ENCODE data around the gene KLHL22.

- TF ChIP-seq, protein P1, sequence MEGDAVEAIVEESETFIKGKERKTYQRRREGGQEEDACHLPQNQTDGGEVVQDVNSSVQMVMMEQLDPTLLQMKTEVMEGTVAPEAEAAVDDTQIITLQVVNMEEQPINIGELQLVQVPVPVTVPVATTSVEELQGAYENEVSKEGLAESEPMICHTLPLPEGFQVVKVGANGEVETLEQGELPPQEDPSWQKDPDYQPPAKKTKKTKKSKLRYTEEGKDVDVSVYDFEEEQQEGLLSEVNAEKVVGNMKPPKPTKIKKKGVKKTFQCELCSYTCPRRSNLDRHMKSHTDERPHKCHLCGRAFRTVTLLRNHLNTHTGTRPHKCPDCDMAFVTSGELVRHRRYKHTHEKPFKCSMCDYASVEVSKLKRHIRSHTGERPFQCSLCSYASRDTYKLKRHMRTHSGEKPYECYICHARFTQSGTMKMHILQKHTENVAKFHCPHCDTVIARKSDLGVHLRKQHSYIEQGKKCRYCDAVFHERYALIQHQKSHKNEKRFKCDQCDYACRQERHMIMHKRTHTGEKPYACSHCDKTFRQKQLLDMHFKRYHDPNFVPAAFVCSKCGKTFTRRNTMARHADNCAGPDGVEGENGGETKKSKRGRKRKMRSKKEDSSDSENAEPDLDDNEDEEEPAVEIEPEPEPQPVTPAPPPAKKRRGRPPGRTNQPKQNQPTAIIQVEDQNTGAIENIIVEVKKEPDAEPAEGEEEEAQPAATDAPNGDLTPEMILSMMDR (IDR thresholded peaks at IDR 0.05) = no peak
- no peak for TF ChIP-seq POLR2A (IDR thresholded peaks at IDR 0.05)
Measured at GRCh38 chr22:20449819-20450550, 45.6 kb downstream of the KLHL22 start.
